Right atrium auricular region (tissue), 2 donors: ENCODE data around the gene BAK1. TPM values are rescaled to one million over a fixed set of nuclear protein-coding genes. Genes with fewer than 3 reads are reported as not detected.

Source experiments
- DNase-seq: peaks from one replicate; pipeline ENCODE4 v3.0.0-alpha.2; 2019; ENCODE audit warnings: low spot score
- H3K27ac ChIP-seq, 2 donors: fragments of 200-600 bp; sonication (generic); 1 replicate in 1 of 2; 2 replicates in 1 of 2; pipeline ENCODE4 v1.5.1; 2016 to 2019
- H3K27me3 ChIP-seq, 2 donors: fragments of 200-600 bp; sonication (generic); one replicate each; pipeline versions ENCODE4 v1.5.1 to v1.6.0; 2017 to 2019
- H3K36me3 ChIP-seq: fragments of 200-600 bp; sonication (generic); one replicate; pipeline ENCODE4 v1.5.1; 2016
- H3K4me1 ChIP-seq, 2 donors: fragments of 200-600 bp; sonication (generic); one replicate each; pipeline versions ENCODE4 v1.5.1 to v1.6.0; 2017 to 2019
- H3K4me3 ChIP-seq, 2 donors: fragments of 200-600 bp; sonication (generic); 1 replicate in 1 of 2; 2 replicates in 1 of 2; pipeline ENCODE4 v1.5.1; 2017 to 2019; ENCODE audit warnings: mild to moderate bottlenecking in 1 of 2, moderate library complexity in 1 of 2
- H3K9me3 ChIP-seq, 2 donors: fragments of 200-600 bp; sonication (generic); one replicate each; pipeline ENCODE4 v1.5.1; 2019
- total RNA-seq, 2 donors: library from RNA; depleted of rRNA; stranded (reverse); fragments of >200 nt; gene quantifications; one replicate each; pipeline ENCODE4 v1.1.0, GENCODE V29; 2016
- TF ChIP-seq, protein P1 (sequence below), 2 donors: fragments of 200-600 bp; sonication (generic); IDR thresholded peaks; one replicate each; pipeline ENCODE4 v1.5.1; 2019; ENCODE audit warnings: antibody characterized with exemption in 2 of 2

The BAK1 gene
- total RNA-seq, 2 donors from 2014 or later: 6.5 to 8.6 TPM

DNA sequence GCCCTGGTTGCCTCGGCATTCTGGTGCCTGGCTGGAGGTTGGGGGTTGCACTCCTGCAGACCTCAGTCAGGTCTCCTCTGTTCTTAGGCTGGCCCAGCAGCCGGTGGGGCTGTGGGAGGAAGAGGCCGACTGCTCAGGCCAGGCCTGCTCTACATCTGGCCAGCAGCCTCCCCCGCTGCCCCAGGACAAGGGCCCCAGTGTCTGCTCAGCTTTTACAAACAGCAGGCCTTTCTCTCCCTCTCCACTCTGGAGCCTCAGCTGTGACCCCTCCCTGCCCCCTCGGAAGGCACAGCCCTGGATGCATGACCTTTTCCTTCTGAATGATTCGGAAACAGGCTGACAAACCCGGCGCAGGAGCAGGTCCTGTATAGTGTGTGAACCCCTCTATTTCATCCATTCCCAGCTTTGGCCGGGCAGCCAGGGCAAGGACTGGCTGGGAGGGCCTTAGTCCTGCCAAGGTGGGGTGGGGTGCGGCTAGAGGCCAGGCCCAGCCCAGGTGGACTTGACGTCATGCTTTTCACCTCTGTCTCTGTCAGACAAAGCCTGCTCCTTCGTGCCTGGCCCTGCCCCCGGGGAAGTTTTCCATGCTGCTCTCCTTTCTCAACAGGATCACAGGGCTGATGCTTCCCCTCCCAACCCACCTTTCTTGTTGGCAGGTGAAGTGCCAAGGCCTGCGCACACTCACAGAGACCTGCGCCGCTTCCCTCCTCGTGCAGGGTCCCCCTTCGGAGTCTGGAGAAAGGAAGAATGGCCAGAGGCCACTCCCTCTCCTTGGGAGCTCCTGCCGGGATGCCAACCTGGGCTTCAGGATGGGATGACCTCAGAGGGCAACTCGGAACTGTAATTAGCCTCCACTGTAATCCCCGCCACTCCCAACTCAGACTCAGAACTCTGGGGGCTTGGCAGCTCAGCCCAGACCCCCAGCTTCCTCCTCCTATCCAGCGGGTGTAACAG, 31.0 kb upstream of the BAK1 start:
- H3K4me3 ChIP-seq: no peak overlapping the region
- H3K4me1 ChIP-seq: peaks cover 0 to 54% of the 10 kb centered on the region in 2 donors
- H3K27me3 ChIP-seq: no peaks in the 10 kb centered on the region
- H3K9me3 ChIP-seq: no peaks in the 10 kb centered on the region
- TF ChIP-seq, protein P1, sequence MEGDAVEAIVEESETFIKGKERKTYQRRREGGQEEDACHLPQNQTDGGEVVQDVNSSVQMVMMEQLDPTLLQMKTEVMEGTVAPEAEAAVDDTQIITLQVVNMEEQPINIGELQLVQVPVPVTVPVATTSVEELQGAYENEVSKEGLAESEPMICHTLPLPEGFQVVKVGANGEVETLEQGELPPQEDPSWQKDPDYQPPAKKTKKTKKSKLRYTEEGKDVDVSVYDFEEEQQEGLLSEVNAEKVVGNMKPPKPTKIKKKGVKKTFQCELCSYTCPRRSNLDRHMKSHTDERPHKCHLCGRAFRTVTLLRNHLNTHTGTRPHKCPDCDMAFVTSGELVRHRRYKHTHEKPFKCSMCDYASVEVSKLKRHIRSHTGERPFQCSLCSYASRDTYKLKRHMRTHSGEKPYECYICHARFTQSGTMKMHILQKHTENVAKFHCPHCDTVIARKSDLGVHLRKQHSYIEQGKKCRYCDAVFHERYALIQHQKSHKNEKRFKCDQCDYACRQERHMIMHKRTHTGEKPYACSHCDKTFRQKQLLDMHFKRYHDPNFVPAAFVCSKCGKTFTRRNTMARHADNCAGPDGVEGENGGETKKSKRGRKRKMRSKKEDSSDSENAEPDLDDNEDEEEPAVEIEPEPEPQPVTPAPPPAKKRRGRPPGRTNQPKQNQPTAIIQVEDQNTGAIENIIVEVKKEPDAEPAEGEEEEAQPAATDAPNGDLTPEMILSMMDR (IDR thresholded peaks at IDR 0.05): no peak
- no peaks in the 10 kb centered on the region for H3K36me3 ChIP-seq
- DNase-seq: no peak
- peak overlapping the region; percentile 36 to 51 for H3K27ac ChIP-seq

DNA sequence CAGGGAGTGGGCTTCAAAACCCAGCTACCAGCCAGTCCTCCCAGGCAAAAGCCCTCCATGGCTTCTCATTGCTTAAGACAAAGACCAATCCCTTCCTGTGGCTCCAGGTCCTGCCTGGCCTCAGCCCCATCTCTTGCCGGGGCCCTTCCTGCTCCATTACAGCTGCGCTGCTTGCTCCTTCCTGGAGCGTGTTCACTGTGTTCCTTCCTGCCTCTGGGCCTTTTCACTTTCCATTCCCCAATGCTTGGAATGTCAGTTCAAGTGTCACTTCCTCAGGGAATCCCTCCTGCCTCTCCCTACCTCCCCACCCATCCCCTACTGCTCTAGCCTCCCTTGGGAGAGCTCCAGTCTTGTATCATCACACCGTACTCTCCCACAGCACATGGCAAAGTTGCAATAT, 30.0 kb upstream of the BAK1 start:
- Histone ChIP-seq H3K36me3 (no peaks in the 10 kb centered on the region), H3K9me3 (peaks cover 0 to 2% of the 10 kb centered on the region in 2 donors), H3K4me3 (no peak overlapping the region), H3K4me1 (peaks cover 0 to 54% of the 10 kb centered on the region in 2 donors), H3K27me3 (no peaks in the 10 kb centered on the region), H3K27ac (peak overlapping the region; percentile 36 to 51)
- no peak for DNase-seq
- TF ChIP-seq, protein P1 (IDR thresholded peaks at IDR 0.05): no peak

DNA sequence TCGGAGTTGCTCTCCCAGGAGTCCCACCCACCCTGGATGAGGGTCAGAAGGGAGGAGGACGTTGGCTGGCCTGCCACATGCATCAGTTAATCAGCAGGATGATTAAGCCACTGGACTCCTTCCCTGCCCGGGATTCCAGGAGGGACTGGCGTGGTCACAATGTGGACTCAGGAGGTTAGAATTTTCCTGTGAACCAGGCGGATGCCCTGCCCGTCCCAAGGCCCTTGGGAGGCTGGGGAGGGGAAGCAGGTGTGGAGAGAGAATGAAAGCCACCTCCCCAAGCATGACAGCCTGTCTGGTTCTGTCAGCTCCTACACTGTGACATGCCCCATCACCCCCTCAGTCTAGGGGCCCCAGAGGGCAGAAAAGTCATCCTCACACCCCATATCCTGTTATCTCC, 29.5 kb upstream of the BAK1 start:
- Histone ChIP-seq H3K27me3 (no peaks in the 10 kb centered on the region), H3K4me1 (peaks cover 0 to 54% of the 10 kb centered on the region in 2 donors), H3K27ac (peak overlapping the region; percentile 36 to 51), H3K4me3 (no peak overlapping the region), H3K36me3 (no peaks in the 10 kb centered on the region), H3K9me3 (peaks cover 0 to 7% of the 10 kb centered on the region in 2 donors)
- DNase-seq: peak; percentile 83
- TF ChIP-seq, protein P1 (IDR thresholded peaks at IDR 0.05): no peak

DNA sequence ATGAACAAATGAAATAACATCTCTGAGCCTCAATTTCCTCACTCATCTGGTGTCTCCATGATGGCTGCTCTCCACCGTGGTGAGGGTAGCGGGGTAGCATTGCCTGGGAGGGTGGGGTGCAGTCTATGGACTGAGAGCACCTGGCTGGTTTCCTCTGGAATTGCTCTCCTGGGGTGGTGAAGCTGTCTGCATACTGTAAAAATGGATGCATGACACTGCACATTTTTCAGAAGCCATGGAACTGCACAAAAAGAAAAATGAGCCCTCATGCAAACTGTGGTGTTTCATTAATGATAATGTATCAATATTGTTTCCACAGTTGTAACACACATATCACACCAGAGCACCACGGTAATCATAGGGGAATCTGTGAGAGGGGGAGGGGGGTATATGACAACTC, 28.9 kb upstream of the BAK1 start:
- H3K27ac ChIP-seq: no peak overlapping the region
- H3K4me1 ChIP-seq: peaks cover 0 to 51% of the 10 kb centered on the region in 2 donors
- TF ChIP-seq, protein P1 (IDR thresholded peaks at IDR 0.05): no peak
- no peaks in the 10 kb centered on the region for H3K27me3 ChIP-seq
- DNase-seq: no peak
- no peak overlapping the region for H3K4me3 ChIP-seq
- no peaks in the 10 kb centered on the region for H3K36me3 ChIP-seq
- peaks cover 0 to 12% of the 10 kb centered on the region in 2 donors for H3K9me3 ChIP-seq

DNA sequence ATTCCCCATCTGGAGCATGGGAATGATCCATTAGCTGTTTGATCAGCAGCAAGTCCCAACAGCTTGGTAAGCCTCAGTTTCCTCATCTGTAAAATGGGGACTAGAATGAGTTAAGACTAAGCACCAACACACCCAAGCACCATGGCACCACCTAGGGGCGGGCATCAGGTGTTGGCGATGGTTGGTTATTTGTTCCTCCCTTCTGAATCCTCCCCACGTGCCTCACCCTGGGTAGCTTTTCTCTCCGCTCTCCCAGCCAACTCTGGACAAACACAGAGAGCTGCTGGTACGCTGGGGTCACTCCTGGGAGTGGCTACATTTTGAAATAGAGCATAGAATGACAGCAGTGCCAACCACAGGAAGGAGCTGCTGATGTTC, 27.7 kb upstream of the BAK1 start:
- TF ChIP-seq, protein P1 (IDR thresholded peaks at IDR 0.05): no peak
- Histone ChIP-seq H3K4me3 (no peak overlapping the region), H3K36me3 (no peaks in the 10 kb centered on the region), H3K4me1 (peaks cover 0 to 43% of the 10 kb centered on the region in 2 donors), H3K27ac (no peak overlapping the region), H3K27me3 (no peaks in the 10 kb centered on the region), H3K9me3 (peaks cover 0 to 12% of the 10 kb centered on the region in 2 donors)
- DNase-seq: no peak
